22Rv1 (cell line): ENCODE results near the gene CMTR2.

Source experiments
- CTCF ChIP-seq: fragments of 450-650 bp; IDR thresholded peaks from 2 replicates; pipeline ENCODE4 v1.5.1; 2017; ENCODE audit warnings: mild to moderate bottlenecking
- ZFX ChIP-seq: fragments of 450-650 bp; IDR thresholded peaks from 2 replicates; pipeline ENCODE4 v1.6.1; 2017; ENCODE audit warnings: antibody characterized with exemption, borderline replicate concordance

GRCh38 chr16:71328151-71328550 lies 38.9 kb upstream of the CMTR2 start:
- TF ChIP-seq CTCF (no peak), ZFX (no peak)
